CD14-positive monocyte (primary cell): Measurements from ENCODE around the gene CACNA1C. TPM values are rescaled to one million over a fixed set of nuclear protein-coding genes. Genes with fewer than 3 reads are reported as not detected.
A peak's percentile ranks its signal among the peaks of the same experiment; 100 is the strongest.

Experiments used
- DNase-seq, 3 donors: peaks; one replicate each; pipeline ENCODE4 v3.0.0-alpha.2; 2011 to 2022
- H2AFZ ChIP-seq: 2 replicates; pipeline ENCODE4 v1.6.0; 2012; ENCODE audit warnings: mild to moderate bottlenecking, low read depth, low read length, inconsistent platforms; ENCODE audit not compliant: insufficient read depth, poor library complexity, severe bottlenecking
- H3K27ac ChIP-seq, 2 donors: 1 replicate in 1 of 2; 2 replicates in 1 of 2; pipeline ENCODE4 v1.5.1; 2012 to 2013; ENCODE audit warnings: low read length in 2 of 2, control low read depth in 1 of 2, inconsistent platforms in 1 of 2, low read depth in 1 of 2, mild to moderate bottlenecking in 1 of 2
- H3K27me3 ChIP-seq, 2 donors: one replicate each; pipeline versions ENCODE4 v1.6.0 to v1.6.1; 2011 to 2013; ENCODE audit warnings: low read length in 2 of 2; ENCODE audit not compliant: control insufficient read depth in 2 of 2, insufficient read depth in 2 of 2
- H3K36me3 ChIP-seq, 2 donors: replicated peaks in 1 of 2; 1 replicate in 1 of 2; 2 replicates in 1 of 2; pipeline versions ENCODE4 v1.5.1 to v1.6.1; 2012 to 2013; ENCODE audit warnings: low read length in 2 of 2, control low read depth in 1 of 2, inconsistent platforms in 1 of 2, mild to moderate bottlenecking in 1 of 2; ENCODE audit not compliant: insufficient read depth in 2 of 2, control insufficient read depth in 1 of 2
- H3K4me1 ChIP-seq, 2 donors: 1 replicate in 1 of 2; 2 replicates in 1 of 2; pipeline versions ENCODE4 v1.5.1 to v1.6.1; 2012 to 2013; ENCODE audit warnings: low read length in 2 of 2, control low read depth in 1 of 2, inconsistent platforms in 1 of 2, mild to moderate bottlenecking in 1 of 2, moderate library complexity in 1 of 2; ENCODE audit not compliant: insufficient read depth in 2 of 2, control insufficient read depth in 1 of 2
- H3K4me2 ChIP-seq: replicated peaks from 2 replicates; pipeline ENCODE3; 2012; ENCODE audit warnings: low read length, moderate library complexity, mild to moderate bottlenecking; ENCODE audit not compliant: poor library complexity, severe bottlenecking; ENCODE audit errors: extremely low read depth
- H3K4me3 ChIP-seq, 3 experiments: fragments of 200-600 bp in 1 of 3; sonication (generic) in 1 of 3; replicated peaks in 1 of 3; 1 replicate in 2 of 3; 2 replicates in 1 of 3; pipeline ENCODE4 v1.5.1; 2011 to 2013; ENCODE audit warnings: low read length in 3 of 3, mild to moderate bottlenecking in 3 of 3, control low read depth in 2 of 3, low read depth in 2 of 3, inconsistent platforms in 1 of 3, moderate library complexity in 1 of 3
- H3K79me2 ChIP-seq: 2 replicates; pipeline ENCODE4 v1.6.0; 2012; ENCODE audit warnings: mild to moderate bottlenecking, control low read depth, inconsistent platforms, low read length, moderate library complexity; ENCODE audit not compliant: insufficient read depth
- H3K9ac ChIP-seq: 2 replicates; pipeline ENCODE4 v1.6.0; 2017; ENCODE audit warnings: low read length, mild to moderate bottlenecking; ENCODE audit not compliant: insufficient read depth, poor library complexity, severe bottlenecking
- H3K9me3 ChIP-seq, 2 donors: replicated peaks in 1 of 2; 1 replicate in 1 of 2; 2 replicates in 1 of 2; pipeline versions ENCODE4 v1.5.1 to v1.6.1; 2012 to 2013; ENCODE audit warnings: low read length in 2 of 2, control low read depth in 1 of 2; ENCODE audit not compliant: control insufficient read depth in 1 of 2, insufficient read depth in 1 of 2
- H4K20me1 ChIP-seq: 2 replicates; pipeline ENCODE4 v1.6.0; 2012; ENCODE audit warnings: mild to moderate bottlenecking, low read length, control low read depth, moderate library complexity; ENCODE audit not compliant: insufficient read depth
- H3K27ac Mint-ChIP-seq, 7 donors: one replicate each; pipeline ENCODE4 v1.8.0; 2020; ENCODE audit warnings: mild to moderate bottlenecking in 7 of 7, mixed read lengths in 7 of 7, moderate library complexity in 6 of 7, inconsistent platforms in 2 of 7
- H3K27me3 Mint-ChIP-seq, 3 donors: one replicate each; pipeline ENCODE4 v1.8.0; 2021 to 2022; ENCODE audit warnings: low read depth in 3 of 3, mild to moderate bottlenecking in 3 of 3, mixed read lengths in 3 of 3, moderate library complexity in 3 of 3, inconsistent platforms in 1 of 3
- H3K36me3 Mint-ChIP-seq, 2 donors: one replicate each; pipeline ENCODE4 v1.8.0; 2020; ENCODE audit warnings: mixed read lengths in 2 of 2, inconsistent platforms in 1 of 2, mild to moderate bottlenecking in 1 of 2
- H3K4me1 Mint-ChIP-seq: one replicate; pipeline ENCODE4 v1.8.0; 2020; ENCODE audit warnings: mild to moderate bottlenecking, mixed read lengths
- H3K4me3 Mint-ChIP-seq, 2 donors: one replicate each; pipeline ENCODE4 v1.8.0; 2020; ENCODE audit warnings: mild to moderate bottlenecking in 2 of 2, mixed read lengths in 2 of 2, moderate library complexity in 1 of 2
- H3K9me3 Mint-ChIP-seq, 7 donors: one replicate each; pipeline ENCODE4 v1.8.0; 2020 to 2022; ENCODE audit warnings: mixed read lengths in 7 of 7, mild to moderate bottlenecking in 6 of 7, moderate library complexity in 6 of 7, inconsistent platforms in 2 of 7
- CTCF ChIP-seq: fragments of 200-600 bp; IDR thresholded peaks from one replicate; pipeline ENCODE4 v1.8.0; 2022; ENCODE audit warnings: antibody characterized with exemption, mild to moderate bottlenecking
- WGBS: methylation state at CpG from one replicate; pipeline ENCODE4 v1.1.5; 2013; ENCODE audit warnings: missing lambda C conversion rate; ENCODE audit not compliant: insufficient coverage; 5-methylcytosine and 5-hydroxymethylcytosine counted together
- intact Hi-C, 2 donors: fragments of 100-400 bp; cut with micrococcal nuclease; formaldehyde crosslinking; loops; one replicate each; pipeline versions ENCODE4 v1.15.0 to v1.15.1; 2023
- polyA plus RNA-seq, 3 donors: library from polyadenylated mRNA; depleted of rRNA in 1 of 3; unstranded in 2 of 3; stranded (reverse) in 1 of 3; fragments of 300-500 nt in 2 of 3; fragments of >200 nt in 1 of 3; fragmentation: Illumina TruSeq in 2 of 3; gene quantifications; 1 replicate in 2 of 3; 2 replicates in 1 of 3; pipeline ENCODE4 v1.2.3, GENCODE V29; 2012 to 2021

CACNA1C gene
- polyA plus RNA-seq, 3 donors: not detected

DNA sequence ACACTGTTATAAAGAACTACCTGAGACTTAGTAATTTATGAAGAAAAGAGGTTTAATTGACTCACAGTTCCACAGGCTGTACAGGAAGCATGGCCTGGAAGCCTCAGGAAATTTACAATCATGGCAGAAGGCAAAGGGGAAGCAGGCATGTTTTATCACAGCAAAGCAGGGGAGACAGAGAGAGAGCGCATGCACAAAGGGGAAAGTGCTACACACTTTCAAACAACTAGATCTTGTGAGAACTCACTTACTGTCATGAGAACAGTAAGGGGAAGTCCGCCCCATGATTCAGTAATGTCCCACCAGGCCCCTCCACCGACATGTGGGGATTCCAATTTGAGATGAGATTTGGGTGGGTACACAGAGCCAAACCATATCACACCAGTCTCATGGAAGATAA lies 313.9 kb downstream of the CACNA1C start:
- intact Hi-C loops: no loop called here
- no peak overlapping the region for H3K4me3 Mint-ChIP-seq
- H3K9me3 Mint-ChIP-seq: peaks cover 0 to 4% (median 0%) of the 10 kb centered on the region in 7 donors
- DNase-seq: peak in 1 of 3 donors; percentile 15
- no peak overlapping the region for H3K4me3 ChIP-seq
- no peak overlapping the region for H2AFZ ChIP-seq
- H3K27me3 Mint-ChIP-seq: peaks cover 0 to 3% (median under 1%) of the 10 kb centered on the region in 3 donors
- H4K20me1 ChIP-seq: no peaks in the 10 kb centered on the region
- no peaks in the 10 kb centered on the region for H3K36me3 ChIP-seq
- H3K27ac Mint-ChIP-seq: no peak overlapping the region
- H3K9ac ChIP-seq: no peak overlapping the region
- H3K4me2 ChIP-seq: no peak overlapping the region
- WGBS: no CpG with 5 or more reads among the region's 3 CpGs
- no peak for TF ChIP-seq CTCF
- no peak overlapping the region for H3K27ac ChIP-seq
- H3K4me1 ChIP-seq: peaks cover 24 to 27% of the 10 kb centered on the region in 2 donors
- peaks cover 25% of the 10 kb centered on the region for H3K4me1 Mint-ChIP-seq
- H3K27me3 ChIP-seq: no peaks in the 10 kb centered on the region
- no peaks in the 10 kb centered on the region for H3K9me3 ChIP-seq
- H3K79me2 ChIP-seq: no peaks in the 10 kb centered on the region
- no peaks in the 10 kb centered on the region for H3K36me3 Mint-ChIP-seq

- Histone ChIP-seq H3K4me3 (no peak overlapping the region), H3K4me1 (no peaks in the 10 kb centered on the region), H3K27me3 (no peaks in the 10 kb centered on the region), H3K4me2 (no peak overlapping the region), H3K36me3 (no peaks in the 10 kb centered on the region), H3K9ac (no peak overlapping the region), H4K20me1 (no peaks in the 10 kb centered on the region), H3K9me3 (no peaks in the 10 kb centered on the region), H3K27ac (no peak overlapping the region), H3K79me2 (no peaks in the 10 kb centered on the region), H2AFZ (no peak overlapping the region)
- Mint-ChIP-seq H3K27ac (no peak overlapping the region), H3K36me3 (no peaks in the 10 kb centered on the region), H3K4me3 (no peak overlapping the region), H3K27me3 (peaks cover 0 to 8% (median 8%) of the 10 kb centered on the region in 3 donors), H3K4me1 (no peaks in the 10 kb centered on the region), H3K9me3 (no peaks in the 10 kb centered on the region)
- no peak for DNase-seq
- WGBS: 100% methylated on average over 2 of the region's 6 CpGs
- TF ChIP-seq CTCF: no peak
- intact Hi-C loops: loop anchor here in 1 of 2 donors (5.0 kb wide), 1 partner anchor 45 kb away; no protein-coding TSS in a partner anchor
These were observed 319.4 kb downstream of the CACNA1C start for GRCh38 chr12:2372178-2372577.
